Transverse colon (tissue), 3 donors: ENCODE results near the gene B4GALNT2.
"Not testable (repeated sequence)": the region's sequence is repeated elsewhere in the genome, so short reads cannot be mapped to it uniquely, and the experiment has no call there.

Experiments used
- CTCF ChIP-seq, 5 experiments: fragments of 200-600 bp in 3 of 5; fragments of 450-650 bp in 2 of 5; sonication (generic) in 3 of 5; IDR thresholded peaks; 1 replicate in 2 of 5; 2 replicates in 3 of 5; pipeline ENCODE4 v1.5.1; 2016 to 2017; ENCODE audit warnings: antibody characterized with exemption in 5 of 5, inconsistent platforms in 3 of 5, mild to moderate bottlenecking in 2 of 5, moderate library complexity in 1 of 5
- POLR2A ChIP-seq: fragments of 450-650 bp; IDR thresholded peaks from one replicate; pipeline ENCODE4 v1.6.1; 2016; ENCODE audit warnings: antibody characterized with exemption, mild to moderate bottlenecking, moderate library complexity

- TF ChIP-seq POLR2A; CTCF (IDR thresholded peaks at IDR 0.05): not testable (repeated sequence)
These were observed 43.4 kb downstream of the B4GALNT2 start for GRCh38 chr17:49175978-49176377.
